Fibroblast of upper back skin (primary cell): ENCODE measurements around the gene UCHL3.

Experiments
- DNase-seq: peaks from one replicate; pipeline ENCODE4 v3.0.0-alpha.2; 2013

UCHL3 gene

DNA sequence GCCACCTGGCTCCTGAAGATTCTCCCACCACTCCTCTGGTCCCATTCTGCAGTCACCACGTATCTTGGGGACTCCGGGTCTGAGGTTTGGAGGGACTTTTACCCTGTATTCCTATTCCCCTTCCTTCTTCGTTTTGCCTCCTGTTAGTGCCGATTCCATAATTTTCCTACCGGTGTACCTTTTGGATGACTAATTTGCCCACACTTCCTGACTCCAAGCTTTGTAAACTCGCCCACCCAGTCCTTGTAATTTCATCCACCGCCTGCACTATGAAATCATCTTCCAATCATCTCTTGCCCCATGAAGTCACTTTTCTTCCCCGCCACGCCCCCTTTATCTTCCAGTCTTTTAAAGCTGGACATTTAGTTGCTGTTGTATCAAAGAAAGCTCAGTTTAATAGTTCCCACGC is 572 bp downstream of the UCHL3 start:
- peak; percentile 68 for DNase-seq

DNA sequence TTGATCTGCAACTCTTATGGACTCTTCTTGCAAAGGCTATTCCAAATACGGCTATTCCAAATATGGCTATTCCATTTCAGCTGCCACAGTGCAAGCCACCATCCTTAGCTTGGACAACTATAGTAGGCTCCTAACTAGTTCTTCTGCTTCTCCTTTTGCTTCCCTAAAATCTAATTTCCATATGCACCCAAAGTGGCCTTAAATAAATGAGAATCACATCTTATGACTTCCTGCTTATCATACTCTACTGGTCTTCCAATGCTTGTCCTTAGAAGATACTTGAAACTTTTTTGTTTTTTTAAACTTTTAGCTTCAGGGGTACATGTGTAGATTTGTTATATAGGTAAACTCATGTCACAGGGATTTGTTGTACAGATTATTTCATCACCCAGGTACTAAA is 4.9 kb downstream of the UCHL3 start:
- DNase-seq, result no peak

DNA sequence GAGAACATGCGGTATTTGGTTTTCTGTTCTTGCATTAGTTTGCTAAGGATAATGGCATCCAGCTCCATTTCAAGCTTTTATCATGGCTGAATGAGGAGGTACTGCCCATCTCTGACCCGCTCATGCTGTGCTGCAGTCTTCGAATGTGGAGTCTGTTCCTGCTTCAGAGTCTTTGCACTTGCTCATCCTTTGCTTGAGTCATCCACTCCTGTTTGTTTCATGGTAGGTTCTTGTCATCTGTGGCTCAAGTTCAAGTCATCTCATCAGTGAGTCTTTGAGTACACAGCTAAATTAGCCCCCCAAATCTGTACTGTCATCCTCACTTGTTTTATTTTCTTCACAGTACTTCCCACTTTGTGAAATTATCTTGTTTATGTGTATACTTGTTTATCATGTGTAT is 5.4 kb downstream of the UCHL3 start:
- no peak for DNase-seq

- DNase-seq, result no peak
Observed at GRCh38 chr13:75555836-75556235, 6.2 kb downstream of the UCHL3 start.

DNA sequence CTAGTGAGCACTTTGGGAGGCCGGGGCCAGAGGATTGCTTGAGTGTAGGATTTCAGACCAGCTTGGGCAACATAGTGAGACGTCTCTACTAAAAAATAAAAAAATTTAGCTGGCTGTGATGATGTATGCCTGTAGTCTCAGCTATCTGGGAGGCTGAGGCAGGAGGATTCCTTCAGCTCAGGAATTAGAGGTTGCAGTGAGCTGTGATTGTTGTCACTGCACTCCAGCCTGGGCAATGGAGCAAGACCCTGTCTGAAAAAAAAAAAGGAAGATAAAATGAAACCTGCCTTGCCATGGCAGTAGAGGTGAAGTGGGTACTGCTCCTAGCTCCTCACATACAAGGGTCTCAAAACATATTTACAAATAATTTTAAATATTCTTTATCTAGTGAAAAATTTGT is 7.4 kb downstream of the UCHL3 start:
- DNase-seq, result no peak

- no peak for DNase-seq
Observed at GRCh38 chr13:75558145-75558840, 8.7 kb downstream of the UCHL3 start.

- peak; percentile 62 for DNase-seq
Observed at GRCh38 chr13:75566658-75567057, 17.1 kb downstream of the UCHL3 start.

DNA sequence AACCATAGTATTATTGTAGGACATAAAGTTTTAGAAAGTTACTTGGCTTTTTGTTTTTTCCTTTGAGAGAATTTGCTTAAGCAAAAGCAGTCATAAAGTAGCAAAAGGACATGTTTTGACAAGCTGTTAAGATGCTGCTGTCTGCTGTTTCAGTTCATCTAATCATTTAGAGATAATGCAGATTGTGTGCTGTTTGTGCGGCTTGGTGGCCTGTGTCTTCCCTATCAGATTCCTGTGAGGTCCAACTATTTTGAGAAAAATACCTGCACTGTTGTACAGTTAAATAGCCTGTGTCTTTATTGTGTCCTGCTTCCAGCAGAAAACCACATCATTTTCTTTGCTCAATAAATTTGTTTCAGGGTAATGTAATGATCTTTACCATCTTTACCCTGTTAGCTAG is 20.0 kb downstream of the UCHL3 start:
- no peak for DNase-seq

DNA sequence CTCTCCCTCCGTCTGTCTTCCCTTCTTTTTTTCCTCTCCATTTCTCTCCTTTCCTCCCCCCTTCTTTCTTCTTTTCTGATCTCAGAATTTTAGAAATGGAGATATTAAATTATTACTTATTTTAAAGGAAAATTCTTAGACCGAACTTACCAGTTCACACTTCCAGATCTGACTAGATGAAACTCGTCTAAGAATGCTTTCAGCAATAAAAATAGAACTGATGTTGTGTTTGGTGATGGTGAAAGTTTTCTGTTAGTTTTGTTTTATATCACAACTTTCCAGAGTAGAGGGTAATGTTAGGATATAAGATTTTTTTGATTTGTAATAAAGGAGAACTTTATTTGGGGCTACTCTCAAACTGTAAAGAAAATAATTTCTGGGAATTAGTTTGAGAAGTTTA is 29.9 kb downstream of the UCHL3 start:
- DNase-seq, result no peak

GRCh38 chr13:75581874-75582640 is 32.5 kb downstream of the UCHL3 start:
- DNase-seq, result peak; percentile 9

GRCh38 chr13:75583091-75583490 is 33.5 kb downstream of the UCHL3 start:
- DNase-seq, result no peak

DNA sequence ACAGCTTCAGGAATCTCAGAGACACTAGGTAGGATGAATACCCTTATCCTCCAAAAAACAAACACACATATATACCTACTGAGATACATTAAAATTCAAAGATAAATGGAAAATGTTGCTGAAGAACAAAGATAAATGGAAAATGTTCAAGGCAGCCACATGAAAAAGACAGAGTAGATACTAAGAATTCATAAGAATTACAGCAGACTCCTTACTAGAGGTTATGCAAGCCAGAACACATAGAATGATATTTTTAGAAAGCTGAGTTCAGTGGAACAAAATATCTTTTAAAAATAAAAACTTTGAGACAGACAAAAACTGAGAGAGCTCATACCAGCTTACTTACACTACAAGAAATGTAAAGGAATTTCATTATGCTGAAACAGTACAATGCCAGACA is 35.6 kb downstream of the UCHL3 start:
- no peak for DNase-seq

DNA sequence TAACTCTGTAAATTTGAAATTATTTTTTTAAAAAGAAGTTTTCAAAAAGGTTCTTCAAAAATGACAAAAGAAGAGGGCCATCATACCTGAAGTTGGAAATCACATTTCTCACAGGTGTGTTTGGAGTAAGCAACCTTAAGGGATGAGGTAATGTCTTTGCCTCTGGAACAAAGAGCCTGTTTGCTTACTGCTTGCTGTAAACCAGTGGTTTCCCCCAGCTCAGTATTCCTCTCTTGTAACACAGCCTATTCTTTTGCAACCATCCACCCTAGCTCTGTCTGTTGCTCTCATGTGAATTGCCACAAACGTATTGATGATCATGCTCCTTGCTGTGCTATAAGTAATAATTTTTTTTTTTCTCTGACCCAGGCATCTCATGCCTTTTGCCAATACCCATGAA is 38.1 kb downstream of the UCHL3 start:
- DNase-seq, result no peak

- no peak for DNase-seq
Observed at GRCh38 chr13:75596657-75597182, 47.1 kb downstream of the UCHL3 start.

DNA sequence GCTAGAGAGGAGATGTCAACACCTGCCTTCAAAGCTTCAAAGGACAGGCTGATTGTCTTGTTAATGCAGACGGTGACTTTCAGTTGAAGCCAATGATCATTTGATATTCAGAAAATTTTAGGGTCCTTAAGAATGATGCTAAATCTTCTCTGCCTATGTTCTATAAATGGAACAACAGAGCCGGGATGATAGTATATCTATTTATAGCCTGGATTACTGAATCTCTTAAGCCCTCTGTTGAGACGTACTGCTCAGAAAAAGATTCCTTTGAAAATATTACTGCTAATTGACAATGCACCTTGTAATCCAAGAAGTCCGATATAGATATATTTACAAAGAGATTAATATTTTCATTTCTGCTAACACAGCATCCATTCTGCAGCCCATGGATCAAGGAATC is 50.8 kb downstream of the UCHL3 start:
- no peak for DNase-seq

- no peak for DNase-seq
Observed at GRCh38 chr13:75603038-75603437, 53.4 kb downstream of the UCHL3 start.

DNA sequence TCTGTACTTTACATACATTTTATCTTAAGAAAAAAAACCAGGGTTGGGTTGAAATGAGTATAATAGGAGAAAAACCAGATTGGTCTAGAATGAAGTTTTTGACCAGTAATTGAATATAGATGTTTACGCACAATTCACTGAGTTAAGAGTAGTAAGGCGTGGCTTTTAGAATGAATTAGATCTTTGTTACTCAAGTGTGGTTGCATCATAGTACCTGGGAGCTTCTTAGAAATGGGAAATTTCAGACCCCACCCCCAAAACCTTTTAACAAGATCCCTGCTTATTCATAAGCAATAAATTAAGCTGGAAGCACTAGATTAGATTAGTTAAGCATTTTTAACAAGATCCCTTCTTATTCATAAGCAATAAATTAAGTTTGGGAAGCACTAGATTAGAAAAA is 57.9 kb downstream of the UCHL3 start:
- no peak for DNase-seq

DNA sequence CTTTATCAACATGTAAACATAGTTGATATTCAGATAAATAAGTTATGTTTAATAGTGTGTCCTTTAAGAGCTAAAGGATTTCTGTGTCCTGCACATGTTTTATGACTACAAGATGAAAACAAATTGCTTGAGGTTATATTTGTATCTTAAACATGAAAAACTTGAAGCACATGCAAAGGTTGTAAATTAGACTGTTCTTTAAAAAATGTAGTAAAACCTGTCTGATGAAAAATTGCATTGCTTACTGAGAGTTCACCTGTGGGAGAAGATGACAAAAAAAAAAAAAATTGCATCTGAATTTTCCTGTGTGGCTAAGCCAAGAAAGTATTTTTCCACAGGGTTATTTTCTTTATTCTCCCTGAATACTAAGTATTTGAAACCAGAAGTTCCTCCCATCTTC is 60.9 kb downstream of the UCHL3 start:
- DNase-seq, result no peak

DNA sequence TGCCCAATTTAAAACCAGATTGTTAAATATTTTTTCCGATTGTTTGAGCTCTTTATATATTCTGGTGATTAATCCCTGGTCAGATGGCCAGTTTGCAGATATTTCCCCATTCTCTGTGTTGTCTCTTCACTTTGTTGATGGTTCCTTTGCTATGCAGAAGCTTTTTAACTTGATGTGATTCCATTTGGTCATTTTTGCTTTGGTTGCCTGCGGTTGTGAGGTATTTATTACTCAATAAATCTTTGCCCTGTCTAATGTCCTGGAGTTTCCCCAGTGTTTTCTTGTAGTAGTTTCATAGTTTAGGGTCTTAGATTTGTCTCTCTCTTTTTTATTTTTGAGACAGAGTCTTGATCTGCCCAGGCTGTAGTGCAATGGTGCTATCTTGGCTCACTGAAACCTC is 62.8 kb downstream of the UCHL3 start:
- DNase-seq, result peak; percentile 57

DNA sequence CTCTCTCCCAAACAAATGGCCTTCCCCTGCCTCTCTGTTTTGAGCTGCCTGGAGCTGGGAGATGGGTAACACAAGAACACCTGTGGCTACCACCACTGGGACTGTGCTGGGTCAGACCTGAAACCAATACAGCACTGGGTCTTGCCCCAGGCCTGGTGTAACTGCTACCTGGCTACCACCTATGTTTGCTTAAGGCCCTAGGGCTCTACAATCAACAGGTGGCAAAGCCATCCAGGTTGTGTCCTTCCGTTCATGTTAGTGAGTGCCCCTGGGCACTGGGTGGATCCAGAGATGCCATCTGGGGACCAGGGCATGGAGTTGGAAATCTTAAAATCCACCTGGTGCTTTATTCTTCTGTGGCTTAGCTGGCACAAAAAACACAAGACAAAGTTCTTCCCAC is 67.6 kb downstream of the UCHL3 start:
- DNase-seq, result no peak

DNA sequence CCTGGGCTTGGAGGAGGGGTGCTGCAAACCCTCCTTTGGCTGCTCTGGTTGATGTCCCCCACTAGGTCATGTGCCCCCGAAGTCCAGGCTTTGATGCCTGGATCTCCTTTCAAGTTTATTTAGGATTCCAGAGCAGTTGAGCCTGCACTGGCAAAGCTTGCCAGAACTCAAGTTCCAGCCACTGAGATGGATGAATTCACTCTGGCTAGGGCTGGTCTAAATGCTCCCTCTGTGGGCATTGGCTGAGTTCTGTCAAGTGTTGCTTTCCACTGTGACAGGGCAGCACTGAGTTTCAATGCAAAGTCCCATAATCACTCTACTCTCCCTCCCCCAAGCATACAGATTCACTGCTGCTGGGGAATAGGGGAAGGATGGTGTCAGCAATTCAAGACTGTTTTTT is 68.7 kb downstream of the UCHL3 start:
- DNase-seq, result no peak

- DNase-seq, result peak; percentile 55
Observed at GRCh38 chr13:75620020-75620419, 70.4 kb downstream of the UCHL3 start.

- peak; percentile 93 for DNase-seq
Observed at GRCh38 chr13:75621147-75621546, 71.6 kb downstream of the UCHL3 start.

DNA sequence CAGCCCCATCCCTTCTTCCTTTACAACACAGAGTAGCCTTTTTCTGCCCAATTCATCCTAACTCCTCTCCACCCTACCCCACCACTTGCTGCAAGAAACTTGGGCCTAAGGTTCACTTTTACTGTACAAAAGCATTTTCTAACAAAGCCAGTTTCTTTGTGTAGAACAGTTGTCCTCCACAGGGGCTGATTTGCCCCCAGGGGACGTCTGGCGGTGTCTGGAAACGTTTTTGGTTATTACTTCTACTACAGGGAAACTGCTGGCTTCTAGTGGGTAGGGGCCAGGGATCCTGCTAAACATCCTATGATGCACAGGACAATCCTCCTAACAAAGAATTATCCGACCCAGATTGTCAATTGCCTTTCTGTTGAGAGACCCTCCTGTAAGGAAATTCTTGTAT is 79.2 kb downstream of the UCHL3 start:
- DNase-seq, result no peak

GRCh38 chr13:75633285-75633684 is 83.7 kb downstream of the UCHL3 start:
- DNase-seq, result peak; percentile 98
